ENCODE measurements around the gene FREM1. TPM values are rescaled to one million over a fixed set of nuclear protein-coding genes. Genes with fewer than 3 reads are reported as not detected.

FREM1 gene
- total RNA-seq, 1 donor from 2014 or later = not detected

DNA sequence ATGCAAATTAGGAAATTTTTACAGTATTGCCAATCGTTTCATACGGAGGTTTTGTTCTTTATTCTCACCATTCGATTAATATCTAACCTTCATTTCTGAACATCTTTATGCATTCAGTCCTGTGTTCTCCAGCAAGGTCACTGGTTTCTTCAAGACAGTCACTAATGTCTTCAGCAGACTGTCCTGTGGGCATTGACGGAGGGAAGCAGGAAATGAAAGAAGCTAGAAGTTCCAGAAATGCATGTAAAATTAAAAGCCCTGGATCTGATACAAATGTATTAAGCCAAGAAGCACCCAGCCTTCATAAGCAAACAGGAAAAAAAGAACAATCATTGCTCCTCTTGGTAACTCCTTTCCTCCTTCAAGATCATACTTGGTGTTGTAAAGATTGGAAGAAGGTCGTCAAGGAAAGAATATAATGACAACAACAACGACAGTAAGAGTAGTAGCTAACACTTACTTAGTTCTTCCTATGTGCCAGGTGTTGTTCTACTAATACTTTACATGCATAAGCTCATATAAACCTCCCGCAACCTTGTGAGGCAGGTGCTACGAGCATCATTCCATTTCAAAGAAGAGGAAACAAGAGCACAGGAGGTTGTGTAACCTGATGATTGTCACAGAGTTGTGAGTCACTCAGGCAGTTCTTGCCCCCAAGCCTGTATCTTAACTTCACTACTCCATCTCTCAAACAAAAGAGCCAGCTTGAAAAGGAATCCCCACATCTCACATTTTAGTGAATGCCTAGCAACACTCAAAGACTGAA is 127.8 kb downstream of the FREM1 start:
- peak; percentile 54 for DNase-seq (ENCODE audit: low read depth)
- no peaks in the 10 kb centered on the region for H3K36me3 ChIP-seq (ENCODE audit: control insufficient read depth, insufficient read depth, low read length)
- H3K27me3 ChIP-seq (ENCODE audit: control insufficient read depth, insufficient read depth, low read length) = no peaks in the 10 kb centered on the region
- no peak for FAIRE-seq
- no peak overlapping the region for H3K4me3 ChIP-seq (ENCODE audit: low read depth, low read length)
- TF ChIP-seq, protein P1, sequence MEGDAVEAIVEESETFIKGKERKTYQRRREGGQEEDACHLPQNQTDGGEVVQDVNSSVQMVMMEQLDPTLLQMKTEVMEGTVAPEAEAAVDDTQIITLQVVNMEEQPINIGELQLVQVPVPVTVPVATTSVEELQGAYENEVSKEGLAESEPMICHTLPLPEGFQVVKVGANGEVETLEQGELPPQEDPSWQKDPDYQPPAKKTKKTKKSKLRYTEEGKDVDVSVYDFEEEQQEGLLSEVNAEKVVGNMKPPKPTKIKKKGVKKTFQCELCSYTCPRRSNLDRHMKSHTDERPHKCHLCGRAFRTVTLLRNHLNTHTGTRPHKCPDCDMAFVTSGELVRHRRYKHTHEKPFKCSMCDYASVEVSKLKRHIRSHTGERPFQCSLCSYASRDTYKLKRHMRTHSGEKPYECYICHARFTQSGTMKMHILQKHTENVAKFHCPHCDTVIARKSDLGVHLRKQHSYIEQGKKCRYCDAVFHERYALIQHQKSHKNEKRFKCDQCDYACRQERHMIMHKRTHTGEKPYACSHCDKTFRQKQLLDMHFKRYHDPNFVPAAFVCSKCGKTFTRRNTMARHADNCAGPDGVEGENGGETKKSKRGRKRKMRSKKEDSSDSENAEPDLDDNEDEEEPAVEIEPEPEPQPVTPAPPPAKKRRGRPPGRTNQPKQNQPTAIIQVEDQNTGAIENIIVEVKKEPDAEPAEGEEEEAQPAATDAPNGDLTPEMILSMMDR (IDR thresholded peaks at IDR 0.05; ENCODE audit: insufficient read depth, low read length, severe bottlenecking) = no peak

DNA sequence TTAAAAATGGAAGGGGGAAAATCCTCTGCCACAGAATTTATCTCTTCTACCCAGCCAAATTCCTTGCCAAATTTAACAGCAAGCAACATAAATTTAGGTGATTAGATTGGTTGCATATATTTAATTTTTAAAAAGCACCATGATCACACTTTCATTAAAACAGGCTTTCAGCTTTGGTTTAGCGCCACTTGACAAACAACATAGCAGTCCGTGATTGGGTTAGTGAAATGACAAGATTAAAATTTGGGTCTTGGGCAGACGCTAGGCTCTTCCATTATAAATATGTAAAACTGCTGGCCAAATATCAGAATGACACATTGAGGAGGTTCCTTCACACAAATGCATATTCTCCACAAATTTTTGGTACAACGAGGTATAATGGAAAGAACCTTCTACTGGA is 129.5 kb downstream of the FREM1 start:
- H3K36me3 ChIP-seq (ENCODE audit: control insufficient read depth, insufficient read depth, low read length) = no peaks in the 10 kb centered on the region
- TF ChIP-seq, protein P1 (IDR thresholded peaks at IDR 0.05; ENCODE audit: insufficient read depth, low read length, severe bottlenecking) = no peak
- no peak for FAIRE-seq
- H3K27me3 ChIP-seq (ENCODE audit: control insufficient read depth, insufficient read depth, low read length) = no peaks in the 10 kb centered on the region
- no peak for DNase-seq (ENCODE audit: low read depth)
- no peak overlapping the region for H3K4me3 ChIP-seq (ENCODE audit: low read depth, low read length)

DNA sequence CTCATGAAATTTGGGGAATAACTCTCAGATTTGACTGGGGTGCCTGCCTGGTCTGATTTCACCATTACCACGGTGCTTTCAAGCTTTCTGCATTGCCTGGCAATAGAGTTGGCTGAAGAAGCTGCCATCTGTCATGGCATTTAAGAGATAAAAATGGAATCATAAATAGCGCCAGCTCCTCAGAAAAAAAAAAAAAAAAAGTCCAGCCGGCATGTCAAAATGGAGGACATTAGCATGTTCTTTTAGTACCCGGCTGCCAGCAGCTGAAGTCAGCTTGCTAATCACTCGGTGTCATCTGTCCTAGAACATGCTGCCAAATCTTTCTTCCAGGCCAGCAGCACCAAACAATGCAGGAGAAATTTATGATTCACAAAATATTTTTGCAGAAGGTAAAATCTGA is 130.0 kb downstream of the FREM1 start:
- no peaks in the 10 kb centered on the region for H3K27me3 ChIP-seq (ENCODE audit: control insufficient read depth, insufficient read depth, low read length)
- DNase-seq (ENCODE audit: low read depth) = no peak

DNA sequence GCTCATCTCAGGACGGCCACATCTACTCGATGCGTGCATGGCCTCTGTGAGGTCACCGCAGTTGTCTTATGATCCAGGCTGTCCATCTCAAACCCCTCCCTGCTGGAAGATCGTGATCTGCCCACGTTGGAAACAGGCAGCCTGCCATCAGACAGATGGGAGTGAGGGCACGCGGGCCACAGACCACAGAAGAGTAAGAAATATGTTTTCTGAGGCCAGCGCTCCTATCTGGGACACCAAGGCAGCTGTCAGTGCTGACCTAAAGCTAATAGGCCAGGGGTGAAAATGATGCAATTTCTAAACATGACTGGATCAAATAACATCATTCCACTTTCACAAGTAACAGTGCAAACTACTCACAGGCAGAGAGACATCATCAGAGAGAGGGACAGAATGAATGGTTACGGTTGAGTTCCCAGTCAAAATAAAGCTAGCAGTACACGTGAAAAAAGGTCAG is 130.6 kb downstream of the FREM1 start:
- TF ChIP-seq, protein P1 (IDR thresholded peaks at IDR 0.05; ENCODE audit: insufficient read depth, low read length, severe bottlenecking) = no peak
- Histone ChIP-seq H3K36me3 (ENCODE audit: control insufficient read depth, insufficient read depth, low read length) (no peaks in the 10 kb centered on the region), H3K27me3 (ENCODE audit: control insufficient read depth, insufficient read depth, low read length) (no peaks in the 10 kb centered on the region), H3K4me3 (ENCODE audit: low read depth, low read length) (no peak overlapping the region)
- FAIRE-seq = no peak
- DNase-seq (ENCODE audit: low read depth) = no peak

More for the DNA sequence above, 130.0 kb downstream of the FREM1 start:
- no peak for FAIRE-seq
- Histone ChIP-seq H3K36me3 (ENCODE audit: control insufficient read depth, insufficient read depth, low read length) (no peaks in the 10 kb centered on the region), H3K4me3 (ENCODE audit: low read depth, low read length) (no peak overlapping the region)
- TF ChIP-seq, protein P1 (IDR thresholded peaks at IDR 0.05; ENCODE audit: insufficient read depth, low read length, severe bottlenecking) = no peak

DNA sequence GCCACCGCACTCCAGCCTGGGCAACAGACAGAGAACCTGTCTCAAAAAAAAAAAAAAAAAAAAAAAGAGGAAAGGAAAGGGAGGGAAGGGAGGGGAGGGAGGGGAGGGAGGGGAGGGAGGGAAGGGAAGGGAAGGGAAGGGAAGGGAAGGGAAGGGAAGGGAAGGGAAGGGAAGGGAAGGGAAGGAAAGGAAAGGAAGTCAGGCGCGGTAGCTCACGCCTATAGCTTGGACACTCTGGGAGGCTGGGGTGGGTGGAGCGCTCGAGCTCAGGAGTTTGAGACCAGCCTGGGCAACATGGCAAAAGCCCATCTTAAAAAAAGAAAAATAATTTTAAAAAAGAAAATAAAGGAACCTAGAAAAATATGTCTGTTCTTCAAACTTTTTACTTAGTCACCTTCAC is 131.7 kb downstream of the FREM1 start:
- TF ChIP-seq, protein P1 (IDR thresholded peaks at IDR 0.05; ENCODE audit: insufficient read depth, low read length, severe bottlenecking) = no peak
- FAIRE-seq = no peak

DNA sequence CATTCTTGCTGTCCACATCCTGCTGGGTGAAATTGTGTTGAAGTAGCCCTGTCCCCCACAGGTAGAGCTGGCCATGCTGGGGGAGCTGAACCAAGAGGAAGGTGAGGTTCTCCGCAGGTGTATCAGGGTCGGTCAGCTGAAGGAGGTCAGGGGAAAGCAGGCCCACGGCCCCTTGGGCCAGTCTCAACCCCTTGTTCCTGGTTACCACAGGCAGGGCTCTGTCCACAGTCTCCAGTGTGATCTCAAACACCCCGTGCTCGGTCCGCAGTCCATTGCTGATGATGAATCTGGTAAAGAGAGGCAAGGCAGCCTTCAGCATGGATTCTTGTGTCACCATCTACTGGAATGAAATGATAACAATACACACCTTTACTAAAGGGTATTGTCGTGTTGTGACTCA is 134.3 kb downstream of the FREM1 start:
- FAIRE-seq (no peak), DNase-seq (ENCODE audit: low read depth) (no peak)
- Histone ChIP-seq H3K4me3 (ENCODE audit: low read depth, low read length) (no peak overlapping the region), H3K36me3 (ENCODE audit: control insufficient read depth, insufficient read depth, low read length) (no peaks in the 10 kb centered on the region), H3K27me3 (ENCODE audit: control insufficient read depth, insufficient read depth, low read length) (no peaks in the 10 kb centered on the region)
- TF ChIP-seq, protein P1 (IDR thresholded peaks at IDR 0.05; ENCODE audit: insufficient read depth, low read length, severe bottlenecking) = no peak

More for the DNA sequence above, 131.7 kb downstream of the FREM1 start:
- no peak for DNase-seq (ENCODE audit: low read depth)
- no peaks in the 10 kb centered on the region for H3K27me3 ChIP-seq (ENCODE audit: control insufficient read depth, insufficient read depth, low read length)
- H3K4me3 ChIP-seq (ENCODE audit: low read depth, low read length) = no peak overlapping the region
- H3K36me3 ChIP-seq (ENCODE audit: control insufficient read depth, insufficient read depth, low read length) = no peaks in the 10 kb centered on the region
